HEK293 (cell line): Measurements from ENCODE around the gene RTP3.

Experiments
- CTCF ChIA-PET: fragments of 350-600 bp; formaldehyde crosslinking; extraction: SDS; loops from one replicate; lab custom pipeline; 2021; ENCODE audit warnings: antibody characterized with exemption; lab: Yijun Ruan, JAX
- POLR2A ChIA-PET: fragments of 300-600 bp; formaldehyde crosslinking; extraction: SDS; loops from one replicate; lab custom pipeline; 2020; ENCODE audit warnings: antibody characterized with exemption, inconsistent platforms; lab: Yijun Ruan, JAX
- H3K27ac ChIP-seq: fragments of 200-500 bp; sonication (Bioruptor generic); 2 replicates; pipeline ENCODE4 v1.5.1; 2014; ENCODE audit warnings: low read depth, low read length, control low read depth, inconsistent platforms; ENCODE audit errors: extremely low read depth
- H3K36me3 ChIP-seq, 2 experiments: fragments of 200-500 bp in 1 of 2; sonication (Bioruptor generic) in 1 of 2; 1 replicate in 1 of 2; 2 replicates in 1 of 2; pipeline ENCODE4 v1.5.1; 2014 to 2017; ENCODE audit warnings: inconsistent platforms in 2 of 2, low read length in 2 of 2; ENCODE audit not compliant: control insufficient read depth in 2 of 2, insufficient read depth in 1 of 2
- H3K4me1 ChIP-seq: fragments of 200-500 bp; sonication (Bioruptor generic); 2 replicates; pipeline ENCODE4 v1.5.1; 2014; ENCODE audit warnings: mild to moderate bottlenecking, low read length, inconsistent platforms; ENCODE audit not compliant: control insufficient read depth, insufficient read depth
- H3K4me3 ChIP-seq: 2 replicates; pipeline ENCODE4 v1.5.1; 2011; ENCODE audit warnings: low read depth, mild to moderate bottlenecking, control low read depth, low read length, moderate library complexity
- H3K9me3 ChIP-seq: fragments of 200-500 bp; sonication (Bioruptor generic); 2 replicates; pipeline ENCODE4 v1.5.1; 2014; ENCODE audit warnings: low read depth, low read length, inconsistent platforms; ENCODE audit not compliant: control insufficient read depth, insufficient read depth
- GFI1B ChIP-seq: fragments of 450-650 bp; formaldehyde crosslinking; IDR thresholded peaks from 2 replicates; pipeline ENCODE4 v1.5.1; 2016; ENCODE audit warnings: missing biosample characterization, missing genetic modification characterization
- KLF10 ChIP-seq: fragments of 450-650 bp; IDR thresholded peaks from 2 replicates; pipeline ENCODE4 v1.5.1; 2018; ENCODE audit warnings: missing biosample characterization, mild to moderate bottlenecking, missing genetic modification characterization
- MEIS1 ChIP-seq: sonication (generic); formaldehyde crosslinking; IDR thresholded peaks from 2 replicates; pipeline ENCODE4 v1.8.1; 2022; ENCODE audit warnings: missing genetic modification reagents, mild to moderate bottlenecking, borderline replicate concordance
- TCF7L2 ChIP-seq: IDR thresholded peaks from 2 replicates; pipeline ENCODE4 v1.6.1; 2011; ENCODE audit warnings: low read depth, mild to moderate bottlenecking, inconsistent platforms, low read length, moderate library complexity, borderline replicate concordance
- ZBTB17 ChIP-seq: fragments of 450-650 bp; formaldehyde crosslinking; IDR thresholded peaks from 2 replicates; pipeline ENCODE4 v1.5.1; 2016; ENCODE audit warnings: missing biosample characterization, missing genetic modification characterization
- ZBTB7A ChIP-seq: fragments of 450-650 bp; formaldehyde crosslinking; IDR thresholded peaks from 2 replicates; pipeline ENCODE4 v1.5.1; 2016; ENCODE audit warnings: low read depth, missing biosample characterization, missing genetic modification characterization
- ZBTB8A ChIP-seq: fragments of 450-650 bp; formaldehyde crosslinking; IDR thresholded peaks from 2 replicates; pipeline ENCODE4 v1.5.1; 2016; ENCODE audit warnings: missing biosample characterization, missing genetic modification characterization
- ZFP3 ChIP-seq: fragments of 450-650 bp; formaldehyde crosslinking; IDR thresholded peaks from 2 replicates; pipeline ENCODE4 v1.5.1; 2016; ENCODE audit warnings: low read depth, missing biosample characterization, missing genetic modification characterization
- ZNF114 ChIP-seq: fragments of 450-650 bp; formaldehyde crosslinking; IDR thresholded peaks from 2 replicates; pipeline ENCODE4 v1.5.0; 2017; ENCODE audit warnings: missing biosample characterization, missing genetic modification characterization
- ZNF121 ChIP-seq: fragments of 450-650 bp; formaldehyde crosslinking; IDR thresholded peaks from 2 replicates; pipeline ENCODE4 v1.5.1; 2016; ENCODE audit warnings: missing biosample characterization, missing genetic modification characterization
- ZNF157 ChIP-seq: fragments of 450-650 bp; formaldehyde crosslinking; IDR thresholded peaks from 2 replicates; pipeline ENCODE4 v1.5.1; 2016; ENCODE audit warnings: missing biosample characterization, missing genetic modification characterization
- ZNF501 ChIP-seq: fragments of 450-650 bp; formaldehyde crosslinking; IDR thresholded peaks from 2 replicates; pipeline ENCODE4 v1.5.1; 2016; ENCODE audit warnings: missing biosample characterization, missing genetic modification characterization
- ZNF513 ChIP-seq: fragments of 450-650 bp; IDR thresholded peaks from 2 replicates; pipeline ENCODE4 v1.5.1; 2018; ENCODE audit warnings: missing biosample characterization, missing genetic modification characterization
- ZNF530 ChIP-seq: fragments of 450-650 bp; formaldehyde crosslinking; IDR thresholded peaks from 2 replicates; pipeline ENCODE4 v1.5.1; 2016; ENCODE audit warnings: low read depth, missing biosample characterization, missing genetic modification characterization
- ZNF585B ChIP-seq: fragments of 450-650 bp; formaldehyde crosslinking; IDR thresholded peaks from 2 replicates; pipeline ENCODE4 v1.5.1; 2016; ENCODE audit warnings: missing biosample characterization, missing genetic modification characterization
- ZNF654 ChIP-seq: fragments of 450-650 bp; formaldehyde crosslinking; IDR thresholded peaks from 2 replicates; pipeline ENCODE4 v1.5.1; 2016; ENCODE audit warnings: low read depth, missing biosample characterization, missing genetic modification characterization
- ZNF747 ChIP-seq: fragments of 450-650 bp; formaldehyde crosslinking; IDR thresholded peaks from 2 replicates; pipeline ENCODE4 v1.5.1; 2016; ENCODE audit warnings: missing biosample characterization, missing genetic modification characterization
- ZNF776 ChIP-seq: fragments of 450-650 bp; formaldehyde crosslinking; IDR thresholded peaks from 2 replicates; pipeline ENCODE4 v1.5.0; 2017; ENCODE audit warnings: missing biosample characterization, missing genetic modification characterization, borderline replicate concordance
- ZNF791 ChIP-seq: fragments of 450-650 bp; formaldehyde crosslinking; IDR thresholded peaks from 2 replicates; pipeline ENCODE4 v1.5.1; 2016; ENCODE audit warnings: missing biosample characterization, missing genetic modification characterization
- ZSCAN18 ChIP-seq: fragments of 450-650 bp; formaldehyde crosslinking; IDR thresholded peaks from 2 replicates; pipeline ENCODE4 v1.5.1; 2016; ENCODE audit warnings: missing biosample characterization, missing genetic modification characterization
- TF ChIP-seq, protein P1 (sequence below): fragments of 450-650 bp; formaldehyde crosslinking; IDR thresholded peaks from 2 replicates; pipeline ENCODE4 v1.5.1; 2016; ENCODE audit warnings: missing biosample characterization, missing genetic modification characterization

The RTP3 gene

DNA sequence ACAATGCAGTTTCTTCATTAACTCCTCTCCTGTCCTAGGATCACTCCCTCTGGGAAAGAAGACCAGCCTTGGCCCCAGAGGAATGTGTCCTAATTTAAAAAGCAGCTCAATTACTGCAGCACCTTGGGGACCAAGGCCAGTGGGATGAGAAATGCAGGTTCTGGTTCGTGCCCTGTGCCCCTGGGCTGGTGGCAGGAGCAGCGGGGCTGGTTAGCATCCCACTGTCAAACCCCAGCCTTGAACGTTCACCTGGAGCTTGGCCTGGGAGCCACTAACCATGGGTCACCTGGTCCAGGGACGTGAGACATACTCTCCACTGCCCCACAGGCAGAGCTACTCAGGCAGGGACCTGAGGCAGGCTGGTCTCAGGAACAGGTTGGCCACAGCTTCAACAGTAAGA lies 8.4 kb upstream of the RTP3 start:
- POLR2A ChIA-PET: interaction anchor here (0.8 kb wide), 1 partner anchor 204 kb away, joined by 3 read pairs; the partner anchor contains the start of gene ALS2CL
- Histone ChIP-seq H3K36me3 (no peaks in the 10 kb centered on the region), H3K27ac (no peak overlapping the region), H3K9me3 (no peaks in the 10 kb centered on the region), H3K4me1 (no peaks in the 10 kb centered on the region), H3K4me3 (no peak overlapping the region)
- CTCF ChIA-PET: interaction anchor here (0.5 to 5.1 kb wide), 30 partner anchors 9 to 332 kb away, joined by 3 to 71 read pairs (median 5); partner anchors contain the start of gene RTP3
- TF ChIP-seq ZNF585B (tag by site-specific recombination) (no peak), ZNF114 (no peak), ZNF501 (tag by site-specific recombination) (no peak), ZNF157 (tag by site-specific recombination) (no peak), ZNF513 (tag by site-specific recombination) (no peak), ZNF747 (tag by site-specific recombination) (no peak), ZBTB7A (no peak)

- H3K9me3 ChIP-seq: no peaks in the 10 kb centered on the region
- TF ChIP-seq KLF10 (no peak), TCF7L2 (no peak), ZBTB8A (tag by site-specific recombination) (no peak), MEIS1 (CRISPR knock-in tag) (no peak), GFI1B (tag by site-specific recombination) (no peak)
- H3K4me1 ChIP-seq: no peaks in the 10 kb centered on the region
- no peaks in the 10 kb centered on the region for H3K36me3 ChIP-seq
- no peak overlapping the region for H3K4me3 ChIP-seq
- ChIA-PET POLR2A (no interaction called here), CTCF (interaction anchor here (0.5 to 5.1 kb wide), 17 partner anchors 8 to 364 kb away, joined by 3 to 71 read pairs (median 7); partner anchors contain the start of gene RTP3)
- no peak overlapping the region for H3K27ac ChIP-seq
Measured at GRCh38 chr3:46489875-46490274, 7.9 kb upstream of the RTP3 start.

- H3K4me1 ChIP-seq: no peaks in the 10 kb centered on the region
- no peaks in the 10 kb centered on the region for H3K36me3 ChIP-seq
- POLR2A ChIA-PET: no interaction called here
- no peaks in the 10 kb centered on the region for H3K9me3 ChIP-seq
- no peak overlapping the region for H3K4me3 ChIP-seq
- H3K27ac ChIP-seq: no peak overlapping the region
- no peak for TF ChIP-seq ZNF121 (tag by site-specific recombination)
- TF ChIP-seq ZFP3 (tag by site-specific recombination): no peak
- TF ChIP-seq ZBTB17 (tag by site-specific recombination): no peak
- no peak for TF ChIP-seq ZNF776
- no peak for TF ChIP-seq ZNF791 (tag by site-specific recombination)
- no peak for TF ChIP-seq ZNF654 (tag by site-specific recombination)
- TF ChIP-seq ZSCAN18 (tag by site-specific recombination): no peak
- TF ChIP-seq ZNF530 (tag by site-specific recombination): no peak
- TF ChIP-seq, protein P1, sequence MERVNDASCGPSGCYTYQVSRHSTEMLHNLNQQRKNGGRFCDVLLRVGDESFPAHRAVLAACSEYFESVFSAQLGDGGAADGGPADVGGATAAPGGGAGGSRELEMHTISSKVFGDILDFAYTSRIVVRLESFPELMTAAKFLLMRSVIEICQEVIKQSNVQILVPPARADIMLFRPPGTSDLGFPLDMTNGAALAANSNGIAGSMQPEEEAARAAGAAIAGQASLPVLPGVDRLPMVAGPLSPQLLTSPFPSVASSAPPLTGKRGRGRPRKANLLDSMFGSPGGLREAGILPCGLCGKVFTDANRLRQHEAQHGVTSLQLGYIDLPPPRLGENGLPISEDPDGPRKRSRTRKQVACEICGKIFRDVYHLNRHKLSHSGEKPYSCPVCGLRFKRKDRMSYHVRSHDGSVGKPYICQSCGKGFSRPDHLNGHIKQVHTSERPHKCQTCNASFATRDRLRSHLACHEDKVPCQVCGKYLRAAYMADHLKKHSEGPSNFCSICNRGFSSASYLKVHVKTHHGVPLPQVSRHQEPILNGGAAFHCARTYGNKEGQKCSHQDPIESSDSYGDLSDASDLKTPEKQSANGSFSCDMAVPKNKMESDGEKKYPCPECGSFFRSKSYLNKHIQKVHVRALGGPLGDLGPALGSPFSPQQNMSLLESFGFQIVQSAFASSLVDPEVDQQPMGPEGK (tag by site-specific recombination): no peak
- no peak for TF ChIP-seq ZNF513 (tag by site-specific recombination)
- CTCF ChIA-PET: interaction anchor here (0.5 to 5.1 kb wide), 10 partner anchors 8 to 363 kb away, joined by 3 to 71 read pairs (median 6); partner anchors contain the start of gene RTP3
Measured at GRCh38 chr3:46490338-46491084, 7.3 kb upstream of the RTP3 start.
